Activated naive CD8-positive, alpha-beta T cell treated with anti-CD3 and anti-CD28 coated beads, Interleukin-2, amount 50 U/mL, for 24 hours (primary cell): ENCODE data around the gene CLCN3.
"Not testable (repeated sequence)": the region's sequence is repeated elsewhere in the genome, so short reads cannot be mapped to it uniquely, and the experiment has no call there.

Source experiments
- ATAC-seq: fragments of 150-1000 bp; cut with Tn5 transposase; one replicate; pipeline ENCODE4 v1.10.0; 2021
- DNase-seq: peaks from one replicate; pipeline ENCODE4 v3.0.0; 2021
- H3K27ac Mint-ChIP-seq: one replicate; pipeline ENCODE4 v1.8.0; 2021; ENCODE audit warnings: mild to moderate bottlenecking, mixed read lengths
- H3K27me3 Mint-ChIP-seq: one replicate; pipeline ENCODE4 v1.8.0; 2021; ENCODE audit warnings: mixed read lengths
- H3K36me3 Mint-ChIP-seq: one replicate; pipeline ENCODE4 v1.8.0; 2021; ENCODE audit warnings: low read depth, mixed read lengths
- H3K4me1 Mint-ChIP-seq: one replicate; pipeline ENCODE4 v1.8.0; 2021; ENCODE audit warnings: mixed read lengths
- H3K4me3 Mint-ChIP-seq: one replicate; pipeline ENCODE4 v1.8.0; 2021; ENCODE audit warnings: mild to moderate bottlenecking, moderate library complexity, mixed read lengths
- H3K9me3 Mint-ChIP-seq: one replicate; pipeline ENCODE4 v1.8.0; 2021; ENCODE audit warnings: mixed read lengths

Gene CLCN3

DNA sequence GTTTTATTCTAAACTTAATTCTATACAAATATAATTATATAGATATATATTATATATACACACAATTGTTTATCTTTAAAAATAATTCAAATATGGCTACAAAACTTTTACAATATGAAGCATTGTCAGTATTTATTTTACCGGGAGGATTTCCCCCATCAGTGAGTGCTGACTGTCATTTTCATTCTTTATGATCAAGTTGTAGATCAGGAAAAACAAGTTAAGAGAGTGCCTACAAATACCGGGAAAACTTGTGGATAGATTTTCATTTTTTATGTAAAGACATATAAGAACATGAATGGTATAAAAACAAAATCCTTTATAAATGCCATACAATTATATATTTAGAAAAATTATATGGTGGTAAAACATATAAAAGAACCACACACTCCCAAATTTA is 37.8 kb downstream of the CLCN3 start:
- Mint-ChIP-seq H3K27me3 (no peaks in the 10 kb centered on the region), H3K36me3 (peaks cover 4% of the 10 kb centered on the region), H3K27ac (no peak overlapping the region), H3K4me1 (peaks cover 27% of the 10 kb centered on the region), H3K9me3 (no peaks in the 10 kb centered on the region), H3K4me3 (no peak overlapping the region)
- DNase-seq (no peak), ATAC-seq (no peak)

GRCh38 chr4:169658975-169659715 is 38.8 kb downstream of the CLCN3 start:
- Mint-ChIP-seq H3K36me3 (peaks cover 5% of the 10 kb centered on the region), H3K4me3 (peak overlapping the region; percentile 83), H3K27ac (peak overlapping the region; percentile 92), H3K4me1 (peaks cover 32% of the 10 kb centered on the region), H3K27me3 (no peaks in the 10 kb centered on the region), H3K9me3 (no peaks in the 10 kb centered on the region)
- ATAC-seq (no peak), DNase-seq (no peak)

DNA sequence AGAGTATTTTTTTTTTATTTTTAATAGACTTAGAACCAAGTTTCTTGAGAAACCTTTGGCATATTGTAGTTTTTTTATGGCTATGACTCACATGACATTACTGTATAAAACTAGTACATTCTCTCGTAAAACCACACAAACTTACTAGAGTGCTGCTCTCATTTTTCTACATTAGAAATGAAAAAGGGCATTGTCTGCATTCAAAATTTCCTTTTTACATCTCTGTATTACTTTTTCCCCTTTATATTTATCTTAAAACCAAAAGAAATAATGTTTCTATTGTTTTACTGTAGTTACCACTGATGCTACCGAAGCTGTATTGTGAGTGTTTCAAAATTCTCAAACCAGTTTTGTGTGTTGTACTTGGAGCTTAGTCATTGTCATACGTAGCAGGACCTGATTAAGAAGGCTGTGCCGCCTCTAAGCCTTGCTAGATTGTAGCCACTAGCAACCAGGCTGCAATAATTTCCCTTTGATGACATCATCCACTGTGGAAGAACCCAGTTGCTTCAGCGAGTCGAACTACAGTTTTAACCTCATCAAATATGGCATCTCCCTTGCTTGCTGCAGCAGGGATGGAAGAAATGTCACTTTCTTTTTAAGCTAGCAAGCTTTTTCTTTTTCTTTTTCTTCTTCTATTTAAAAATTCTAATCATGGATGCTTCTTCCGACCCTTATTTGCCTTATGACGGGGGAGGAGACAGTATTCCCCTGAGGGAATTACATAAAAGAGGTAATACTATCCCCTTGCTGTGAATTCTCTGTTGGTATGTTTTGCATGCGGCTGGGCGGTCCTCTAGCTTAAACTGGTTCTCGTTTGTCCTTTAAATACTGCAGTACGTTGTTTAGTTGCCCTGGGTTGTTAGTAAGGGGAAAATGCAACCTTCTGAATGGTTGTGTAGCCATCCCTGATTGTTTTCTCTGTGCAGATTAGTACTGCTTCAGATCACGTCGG is 39.6 kb downstream of the CLCN3 start:
- Mint-ChIP-seq H3K4me1 (peaks cover 39% of the 10 kb centered on the region), H3K27ac (peak overlapping the region; percentile 92), H3K9me3 (no peaks in the 10 kb centered on the region), H3K27me3 (no peaks in the 10 kb centered on the region), H3K4me3 (peak overlapping the region; percentile 83), H3K36me3 (peaks cover 5% of the 10 kb centered on the region)
- ATAC-seq, result peak; percentile 100
- peak; percentile 54 for DNase-seq

- H3K9me3 Mint-ChIP-seq, result no peaks in the 10 kb centered on the region
- peak overlapping the region; percentile 83 for H3K4me3 Mint-ChIP-seq
- DNase-seq (no peak), ATAC-seq (no peak)
- peaks cover 2% of the 10 kb centered on the region for H3K36me3 Mint-ChIP-seq
- H3K4me1 Mint-ChIP-seq, result peaks cover 48% of the 10 kb centered on the region
- H3K27ac Mint-ChIP-seq, result peak overlapping the region; percentile 35
- H3K27me3 Mint-ChIP-seq, result no peaks in the 10 kb centered on the region
Observed at GRCh38 chr4:169660929-169661328, 40.6 kb downstream of the CLCN3 start.

GRCh38 chr4:169661761-169662160 is 41.4 kb downstream of the CLCN3 start:
- Mint-ChIP-seq H3K9me3 (peaks cover 3% of the 10 kb centered on the region), H3K4me3 (peak overlapping the region; percentile 8), H3K4me1 (peaks cover 48% of the 10 kb centered on the region), H3K27ac (no peak overlapping the region), H3K36me3 (peaks cover 9% of the 10 kb centered on the region), H3K27me3 (no peaks in the 10 kb centered on the region)
- ATAC-seq, result no peak
- no peak for DNase-seq

DNA sequence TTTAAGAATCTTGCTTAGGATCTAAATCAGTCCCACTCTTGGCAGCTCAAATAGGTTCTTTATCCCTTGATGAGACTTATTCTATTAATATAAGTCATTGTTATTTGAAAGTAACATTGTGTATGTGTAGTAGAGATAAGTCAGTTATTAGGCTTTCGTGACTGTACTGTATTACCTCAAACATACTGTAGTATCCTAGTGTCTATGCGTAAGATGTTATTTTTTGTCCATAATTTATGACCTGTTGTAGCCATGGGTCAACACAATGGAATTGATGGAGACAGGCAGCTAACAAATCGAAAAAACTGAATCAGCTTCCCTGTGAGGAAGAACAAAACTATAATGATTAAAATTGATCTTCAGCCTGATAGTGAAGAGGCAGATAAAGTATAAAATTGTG is 41.8 kb downstream of the CLCN3 start:
- ATAC-seq (no peak), DNase-seq (no peak)
- Mint-ChIP-seq H3K4me1 (peaks cover 48% of the 10 kb centered on the region), H3K27me3 (no peaks in the 10 kb centered on the region), H3K9me3 (peaks cover 3% of the 10 kb centered on the region), H3K27ac (no peak overlapping the region), H3K4me3 (no peak overlapping the region), H3K36me3 (peaks cover 10% of the 10 kb centered on the region)

DNA sequence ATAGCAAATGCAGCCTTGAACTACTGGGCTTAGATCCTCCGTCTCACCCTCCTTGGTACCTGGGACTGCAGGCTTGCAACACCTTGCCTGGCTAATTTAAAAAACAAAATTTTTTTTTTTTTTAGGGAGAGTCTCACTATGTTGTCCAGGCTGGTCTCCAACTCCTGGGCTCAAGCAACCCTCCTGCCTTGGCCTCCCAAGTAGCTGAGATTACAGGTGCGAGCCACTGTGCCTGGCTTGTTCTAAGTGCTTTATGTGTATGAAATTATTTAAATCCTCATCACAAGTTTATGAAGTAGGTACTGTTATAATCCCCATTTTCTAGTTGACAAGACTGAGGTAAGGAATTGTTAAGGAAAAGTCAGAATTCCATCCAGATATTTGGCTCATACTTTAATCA is 43.0 kb downstream of the CLCN3 start:
- Mint-ChIP-seq H3K27me3 (no peaks in the 10 kb centered on the region), H3K27ac (no peak overlapping the region), H3K36me3 (peaks cover 14% of the 10 kb centered on the region), H3K9me3 (peaks cover 3% of the 10 kb centered on the region), H3K4me1 (peaks cover 47% of the 10 kb centered on the region), H3K4me3 (no peak overlapping the region)
- no peak for DNase-seq
- no peak for ATAC-seq

DNA sequence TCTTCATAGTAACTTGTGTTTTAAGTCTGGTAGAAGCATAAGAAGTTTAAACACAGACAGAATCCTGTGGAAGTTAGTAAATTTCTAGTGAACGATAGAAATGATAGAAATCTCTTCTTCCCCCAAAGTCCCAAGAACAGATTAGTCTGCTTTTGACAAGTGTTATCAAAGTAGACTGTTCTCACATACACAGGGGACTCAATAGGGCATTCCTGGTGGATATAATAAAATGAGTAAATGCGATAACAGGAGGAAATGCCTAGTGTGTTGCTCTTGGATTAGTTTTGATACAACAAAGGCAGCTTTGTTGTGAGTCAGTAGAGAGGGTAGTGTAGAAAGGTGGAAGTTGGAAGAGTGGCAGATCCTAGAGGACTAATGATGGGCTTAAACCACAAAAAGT is 43.5 kb downstream of the CLCN3 start:
- peaks cover 42% of the 10 kb centered on the region for H3K4me1 Mint-ChIP-seq
- H3K9me3 Mint-ChIP-seq, result peaks cover 3% of the 10 kb centered on the region
- ATAC-seq (no peak), DNase-seq (no peak)
- H3K27me3 Mint-ChIP-seq, result no peaks in the 10 kb centered on the region
- H3K36me3 Mint-ChIP-seq, result peaks cover 14% of the 10 kb centered on the region
- H3K27ac Mint-ChIP-seq, result no peak overlapping the region
- H3K4me3 Mint-ChIP-seq, result no peak overlapping the region

GRCh38 chr4:169664615-169665014 is 44.2 kb downstream of the CLCN3 start:
- Mint-ChIP-seq H3K4me3 (no peak overlapping the region), H3K4me1 (peaks cover 36% of the 10 kb centered on the region), H3K9me3 (peaks cover 3% of the 10 kb centered on the region), H3K27me3 (no peaks in the 10 kb centered on the region), H3K27ac (no peak overlapping the region), H3K36me3 (peaks cover 16% of the 10 kb centered on the region)
- DNase-seq (no peak), ATAC-seq (no peak)

- no peak overlapping the region for H3K27ac Mint-ChIP-seq
- peaks cover 3% of the 10 kb centered on the region for H3K9me3 Mint-ChIP-seq
- no peaks in the 10 kb centered on the region for H3K27me3 Mint-ChIP-seq
- ATAC-seq (no peak), DNase-seq (no peak)
- H3K4me1 Mint-ChIP-seq, result peaks cover 33% of the 10 kb centered on the region
- H3K36me3 Mint-ChIP-seq, result peaks cover 16% of the 10 kb centered on the region
- H3K4me3 Mint-ChIP-seq, result no peak overlapping the region
Observed at GRCh38 chr4:169665046-169665737, 44.8 kb downstream of the CLCN3 start.

DNA sequence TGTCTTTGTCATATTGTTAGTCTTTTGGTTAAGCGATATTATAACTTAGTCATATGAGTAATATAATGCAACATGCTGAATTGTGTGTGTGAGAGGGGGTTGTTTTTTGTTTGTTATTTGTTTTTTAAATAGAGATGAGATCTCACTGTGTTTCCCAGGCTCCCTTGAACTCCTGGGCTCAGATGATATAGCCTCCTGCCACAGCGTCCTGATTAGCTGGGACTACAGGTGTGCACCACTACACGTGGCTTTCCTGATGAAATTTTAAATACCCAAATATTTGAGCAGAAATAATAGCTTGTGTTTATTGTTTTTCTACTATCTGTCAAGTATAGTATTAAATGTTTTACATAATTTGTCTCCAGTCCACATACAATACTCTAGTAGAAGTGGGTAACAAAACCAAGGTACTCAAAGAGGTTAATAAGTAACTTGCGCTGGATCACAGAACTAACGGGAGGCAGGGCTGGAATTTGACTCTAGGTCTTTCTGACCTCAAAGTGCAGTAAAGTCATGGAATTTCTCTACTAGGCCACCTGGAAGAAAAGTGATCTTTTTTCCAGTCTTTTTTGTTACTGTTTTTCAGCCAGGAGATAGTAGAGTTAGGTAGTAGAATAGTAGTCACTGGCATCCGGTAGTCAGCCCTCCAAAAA is 47.8 kb downstream of the CLCN3 start:
- ATAC-seq (no peak), DNase-seq (no peak)
- H3K4me1 Mint-ChIP-seq, result peaks cover 21% of the 10 kb centered on the region
- H3K4me3 Mint-ChIP-seq, result no peak overlapping the region
- peaks cover 21% of the 10 kb centered on the region for H3K36me3 Mint-ChIP-seq
- H3K27ac Mint-ChIP-seq, result no peak overlapping the region
- peaks cover 8% of the 10 kb centered on the region for H3K9me3 Mint-ChIP-seq
- no peaks in the 10 kb centered on the region for H3K27me3 Mint-ChIP-seq

- no peaks in the 10 kb centered on the region for H3K27me3 Mint-ChIP-seq
- H3K4me3 Mint-ChIP-seq, result no peak overlapping the region
- no peak overlapping the region for H3K27ac Mint-ChIP-seq
- no peak for DNase-seq
- ATAC-seq, result no peak
- H3K9me3 Mint-ChIP-seq, result no peaks in the 10 kb centered on the region
- H3K36me3 Mint-ChIP-seq, result peaks cover 16% of the 10 kb centered on the region
- peaks cover 2% of the 10 kb centered on the region for H3K4me1 Mint-ChIP-seq
Observed at GRCh38 chr4:169675825-169676224, 55.4 kb downstream of the CLCN3 start.

GRCh38 chr4:169677150-169677748 is 56.9 kb downstream of the CLCN3 start:
- Mint-ChIP-seq H3K4me1 (peaks cover 2% of the 10 kb centered on the region), H3K27me3 (no peaks in the 10 kb centered on the region), H3K36me3 (peaks cover 16% of the 10 kb centered on the region), H3K4me3 (no peak overlapping the region), H3K9me3 (no peaks in the 10 kb centered on the region), H3K27ac (no peak overlapping the region)
- no peak for ATAC-seq
- no peak for DNase-seq

GRCh38 chr4:169678486-169678885 is 58.1 kb downstream of the CLCN3 start:
- not testable (repeated sequence) for H3K27me3 Mint-ChIP-seq, H3K4me3 Mint-ChIP-seq, ATAC-seq, H3K27ac Mint-ChIP-seq, H3K9me3 Mint-ChIP-seq, DNase-seq, H3K4me1 Mint-ChIP-seq
- peaks cover 20% of the 10 kb centered on the region for H3K36me3 Mint-ChIP-seq
